GM18861 (cell line): ENCODE data around the gene FGB.

ENCODE experiments used
- ATAC-seq: cut with Tn5 transposase; IDR thresholded peaks from one replicate; pipeline ENCODE4 v1.9.1; 2021; ENCODE audit not compliant: unreplicated experiment

The FGB gene

DNA sequence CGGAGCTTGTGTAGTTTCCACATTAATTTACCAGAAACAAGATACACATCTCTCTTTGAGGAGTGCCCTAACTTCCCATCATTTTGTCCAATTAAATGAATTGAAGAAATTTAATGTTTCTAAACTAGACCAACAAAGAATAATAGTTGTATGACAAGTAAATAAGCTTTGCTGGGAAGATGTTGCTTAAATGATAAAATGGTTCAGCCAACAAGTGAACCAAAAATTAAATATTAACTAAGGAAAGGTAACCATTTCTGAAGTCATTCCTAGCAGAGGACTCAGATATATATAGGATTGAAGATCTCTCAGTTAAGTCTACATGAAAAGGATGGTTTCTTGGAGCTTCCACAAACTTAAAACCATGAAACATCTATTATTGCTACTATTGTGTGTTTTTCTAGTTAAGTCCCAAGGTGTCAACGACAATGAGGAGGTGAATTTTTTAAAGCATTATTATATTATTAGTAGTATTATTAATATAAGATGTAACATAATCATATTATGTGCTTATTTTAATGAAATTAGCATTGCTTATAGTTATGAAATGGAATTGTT lies at the start of gene FGB:
Gene FGB (plus strand): TSS at position 315 of the 558 bp plus-strand sequence. CDS start 8 bp downstream, at position 323.
- ATAC-seq: no peak

DNA sequence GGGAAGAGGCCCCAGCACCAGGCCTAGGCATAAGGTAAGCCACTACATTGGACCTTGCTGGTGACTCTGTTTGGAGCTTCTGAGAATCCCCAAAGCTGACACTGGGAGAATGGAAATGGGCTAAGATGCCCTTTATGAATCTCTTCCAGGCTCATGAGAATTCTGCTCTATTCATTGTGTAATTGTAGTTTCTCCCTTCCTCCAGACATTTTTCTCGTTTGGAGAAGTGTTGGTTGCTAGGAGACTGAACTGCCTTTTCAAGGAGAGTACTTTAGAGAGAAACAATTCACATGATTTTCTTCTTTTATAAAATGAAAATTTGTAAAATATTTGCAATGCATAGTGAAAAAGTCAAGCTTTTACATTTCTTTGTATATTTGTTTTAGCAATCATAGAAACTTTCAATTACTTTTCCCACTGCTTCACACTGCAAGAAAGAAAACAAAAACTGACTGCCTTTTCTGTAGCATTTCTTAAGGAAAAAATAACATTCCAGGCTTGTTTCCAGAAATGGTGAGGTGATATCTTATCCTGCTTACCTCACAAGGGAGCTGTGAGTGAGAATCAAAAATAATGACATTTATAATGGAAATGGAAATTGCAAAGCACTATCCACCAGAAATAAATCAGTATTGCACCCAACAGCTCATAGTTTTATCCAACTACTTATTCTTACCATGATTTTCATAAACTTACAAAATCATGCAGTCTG lies 46.3 kb upstream of the FGB start:
- ATAC-seq: no peak

DNA sequence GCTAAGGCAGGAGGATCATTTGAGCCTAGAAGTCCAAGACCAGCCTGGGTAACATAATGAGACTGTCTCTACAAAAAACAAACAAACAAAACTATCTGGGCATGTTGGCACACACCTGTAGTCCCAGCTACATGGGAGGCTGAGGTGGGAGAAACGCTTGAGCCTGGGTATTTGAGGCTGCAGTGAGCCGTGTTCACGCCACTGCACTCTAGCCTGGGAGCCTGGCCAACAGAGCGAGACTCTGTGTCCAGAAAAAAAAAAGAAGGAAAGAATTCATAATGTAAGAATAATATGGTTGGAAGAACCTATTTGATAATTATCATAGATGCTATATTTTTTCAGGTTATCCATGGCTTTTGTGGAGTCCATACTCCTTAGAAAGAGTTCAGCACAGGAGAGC lies 45.2 kb upstream of the FGB start:
- ATAC-seq: no peak

DNA sequence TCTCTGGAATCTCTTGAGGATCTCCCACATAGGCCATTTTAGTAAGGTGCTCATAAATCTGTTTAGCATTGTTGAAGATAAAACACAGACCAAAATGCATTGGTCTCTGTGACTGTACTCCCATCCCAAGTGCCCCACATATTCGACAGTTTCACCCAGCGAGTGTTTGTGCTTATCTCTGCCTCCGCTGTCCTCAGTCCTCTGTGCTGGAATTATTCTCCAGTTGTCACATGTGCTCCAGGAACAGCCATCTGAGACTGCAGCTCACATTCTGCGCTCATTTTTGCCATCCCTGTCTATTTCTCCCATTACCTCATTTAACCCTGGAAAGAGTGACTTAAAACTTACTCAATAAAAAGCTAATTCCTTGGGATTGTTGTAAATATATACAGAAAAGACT lies 43.6 kb upstream of the FGB start:
- no peak for ATAC-seq

DNA sequence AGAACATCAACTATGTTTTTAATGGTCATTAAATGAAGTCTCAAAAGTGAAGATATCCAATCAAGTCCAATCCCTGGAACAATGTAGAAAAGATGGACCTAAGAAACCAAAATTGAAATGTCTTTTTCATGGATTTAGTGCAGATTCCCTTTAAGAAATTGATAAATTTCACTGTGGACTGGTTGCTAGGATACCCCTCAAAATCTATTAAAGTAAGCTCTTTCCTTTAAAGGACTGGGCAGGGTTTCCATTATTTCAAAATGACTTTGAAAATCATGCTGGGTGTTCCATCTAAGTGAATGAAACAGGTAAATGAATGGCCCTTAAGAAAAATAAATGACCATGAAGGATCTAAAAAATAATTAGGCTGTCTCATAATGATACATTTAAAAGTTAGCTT lies 41.2 kb upstream of the FGB start:
- no peak for ATAC-seq

DNA sequence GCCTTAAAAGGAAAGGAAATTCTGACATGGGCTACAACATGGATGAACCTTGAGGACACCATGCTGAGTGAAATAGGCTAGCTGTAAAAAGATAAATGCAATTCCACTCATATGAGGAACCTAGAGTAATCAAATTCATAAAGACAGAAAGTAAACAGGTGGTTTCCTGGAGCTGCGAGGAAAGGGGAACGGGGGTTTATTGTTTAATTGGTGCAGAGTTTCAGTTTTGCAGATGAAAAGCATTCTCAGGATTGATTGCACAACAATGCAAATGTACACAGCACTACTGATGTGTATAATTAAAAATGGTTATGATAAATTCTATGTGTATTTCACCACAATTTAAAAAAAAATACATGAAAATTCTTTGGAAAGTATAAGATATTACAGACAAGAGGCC lies 36.7 kb upstream of the FGB start:
- ATAC-seq: no peak

DNA sequence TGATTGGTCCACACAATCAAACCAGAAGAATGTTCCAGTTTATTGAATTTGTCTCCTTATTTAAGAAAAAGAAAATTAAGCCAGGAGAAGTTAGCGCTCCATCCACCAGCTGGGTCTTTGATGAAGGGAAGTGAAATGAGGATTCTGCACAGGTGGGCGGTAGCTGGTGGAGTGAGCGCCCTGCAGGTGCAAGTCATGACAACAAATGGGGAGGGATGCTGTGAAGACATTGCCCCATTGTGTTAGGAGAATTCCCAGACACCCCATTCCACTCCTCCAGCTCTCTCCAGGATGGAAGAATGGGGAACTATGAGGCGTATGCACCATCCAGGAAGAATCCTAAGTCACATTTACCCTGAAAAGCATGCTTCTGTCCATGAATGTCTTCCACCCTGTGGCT lies 35.5 kb upstream of the FGB start:
- ATAC-seq: no peak

DNA sequence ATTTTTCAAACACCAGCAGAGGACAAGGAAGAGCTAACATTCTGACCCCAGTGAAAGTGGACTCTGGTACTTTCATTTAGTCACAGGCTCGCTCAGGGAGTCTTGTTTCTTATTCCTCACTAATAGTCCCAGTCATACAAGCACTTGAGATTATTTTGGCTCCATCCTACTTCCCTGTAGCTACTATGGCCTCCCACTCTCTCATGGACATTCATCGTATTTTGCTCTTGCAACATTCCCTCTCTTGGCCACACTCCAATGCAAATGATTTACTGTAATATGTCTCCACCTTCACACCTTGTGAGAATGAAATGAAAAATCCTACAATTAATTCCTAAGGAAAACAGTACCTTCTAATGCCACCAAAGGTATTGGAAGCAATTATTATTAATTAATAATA lies 33.9 kb upstream of the FGB start:
- ATAC-seq: no peak

DNA sequence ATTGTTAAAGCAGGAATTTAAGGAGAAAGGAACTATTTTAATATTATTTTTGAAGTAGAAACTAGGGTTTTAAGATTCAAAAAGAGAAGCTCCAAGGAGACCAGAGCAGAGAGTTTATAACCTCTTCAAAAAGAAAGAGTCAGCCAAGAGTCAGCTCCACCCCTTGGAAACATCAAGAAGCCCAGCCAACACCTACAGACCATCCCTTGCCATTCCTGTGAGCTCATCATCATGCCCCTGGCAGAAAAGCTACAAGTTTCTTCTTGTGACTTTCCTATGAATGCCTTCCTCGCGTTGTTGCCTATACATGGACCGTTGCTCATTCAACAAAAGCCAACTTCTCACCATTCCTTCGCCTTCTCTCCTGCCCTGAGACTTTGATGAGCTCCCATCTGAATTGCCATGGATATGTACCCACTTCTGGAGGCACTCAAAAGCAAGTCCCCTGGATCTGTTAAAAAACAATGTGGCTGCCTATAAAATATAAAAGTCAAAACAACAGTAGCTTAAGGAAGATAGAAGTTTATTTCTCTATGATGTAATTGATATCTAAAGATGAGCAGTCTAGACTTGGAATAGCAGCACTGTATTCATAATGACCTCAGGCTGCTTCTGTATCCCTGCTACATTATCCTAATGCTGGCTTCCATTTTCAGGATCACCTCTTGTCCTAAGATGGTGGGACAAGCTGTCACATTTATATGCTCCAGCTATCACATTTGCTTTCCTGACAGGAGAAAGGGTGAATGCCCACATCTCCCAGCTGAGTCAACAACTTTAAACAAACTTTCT lies 32.9 kb upstream of the FGB start:
- no peak for ATAC-seq

DNA sequence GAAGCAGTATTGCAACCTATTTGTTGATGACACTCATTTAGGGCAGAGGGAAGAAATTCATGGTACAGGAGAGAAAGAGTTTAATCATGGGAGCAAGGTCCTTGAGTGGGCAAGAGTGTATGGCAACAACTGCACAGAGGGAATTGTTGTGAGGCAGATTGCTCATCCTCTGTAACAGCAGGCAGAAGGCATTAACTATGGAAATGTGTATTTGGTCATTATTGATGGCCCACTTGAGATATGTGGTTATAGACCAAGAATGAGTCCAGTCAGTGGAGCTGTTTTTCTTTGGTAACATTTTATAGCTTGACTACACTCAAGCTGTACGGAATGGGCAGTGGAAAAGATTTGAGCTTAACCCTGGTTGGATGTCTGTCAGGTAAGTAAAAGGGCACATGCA lies 28.5 kb upstream of the FGB start:
- ATAC-seq: no peak

DNA sequence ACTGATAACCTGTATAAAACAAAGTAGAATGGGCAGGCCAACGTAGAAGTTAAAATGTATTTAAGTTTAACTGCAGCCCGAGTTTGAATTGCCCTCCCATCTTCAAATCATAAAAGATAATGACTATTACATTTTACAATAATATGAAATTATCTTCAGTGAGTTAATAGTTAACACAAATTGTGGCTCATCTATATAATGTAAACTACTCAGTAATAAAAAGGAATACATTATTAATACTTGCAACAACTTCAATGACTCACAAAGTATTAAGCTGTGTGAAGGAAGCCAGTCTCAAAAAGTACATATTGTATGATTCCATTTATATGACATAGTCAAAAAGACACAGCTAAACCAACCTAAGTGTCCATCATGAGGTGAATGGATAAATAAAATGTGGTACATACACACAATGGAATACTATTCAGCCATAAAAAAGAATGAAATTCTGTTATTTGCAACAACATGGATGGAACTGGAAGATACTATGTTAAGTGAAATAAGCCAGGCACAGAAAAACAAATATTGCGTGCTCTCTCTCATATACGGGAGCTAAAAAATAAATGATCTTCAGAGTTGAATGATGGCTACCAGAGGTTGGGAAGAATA lies 20.4 kb upstream of the FGB start:
- ATAC-seq: no peak

DNA sequence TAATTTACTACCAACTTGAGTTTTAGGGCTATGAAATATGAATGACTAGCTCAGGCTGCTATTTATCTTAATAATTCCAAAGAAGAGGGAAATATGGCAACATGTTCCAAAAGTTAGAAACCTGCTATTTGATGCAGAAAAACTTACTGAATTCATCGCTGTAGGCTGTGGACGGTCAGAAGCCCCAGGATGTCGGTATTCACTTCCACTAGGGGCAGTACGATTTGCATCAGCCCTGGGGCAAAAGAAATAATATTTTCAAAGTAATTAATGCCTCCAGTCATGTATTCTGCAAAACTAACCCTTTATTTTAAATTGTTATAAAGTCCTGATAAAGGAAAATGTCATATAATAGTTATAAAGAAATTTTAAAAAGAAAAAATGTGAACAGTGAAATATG lies 17.1 kb upstream of the FGB start:
- no peak for ATAC-seq

DNA sequence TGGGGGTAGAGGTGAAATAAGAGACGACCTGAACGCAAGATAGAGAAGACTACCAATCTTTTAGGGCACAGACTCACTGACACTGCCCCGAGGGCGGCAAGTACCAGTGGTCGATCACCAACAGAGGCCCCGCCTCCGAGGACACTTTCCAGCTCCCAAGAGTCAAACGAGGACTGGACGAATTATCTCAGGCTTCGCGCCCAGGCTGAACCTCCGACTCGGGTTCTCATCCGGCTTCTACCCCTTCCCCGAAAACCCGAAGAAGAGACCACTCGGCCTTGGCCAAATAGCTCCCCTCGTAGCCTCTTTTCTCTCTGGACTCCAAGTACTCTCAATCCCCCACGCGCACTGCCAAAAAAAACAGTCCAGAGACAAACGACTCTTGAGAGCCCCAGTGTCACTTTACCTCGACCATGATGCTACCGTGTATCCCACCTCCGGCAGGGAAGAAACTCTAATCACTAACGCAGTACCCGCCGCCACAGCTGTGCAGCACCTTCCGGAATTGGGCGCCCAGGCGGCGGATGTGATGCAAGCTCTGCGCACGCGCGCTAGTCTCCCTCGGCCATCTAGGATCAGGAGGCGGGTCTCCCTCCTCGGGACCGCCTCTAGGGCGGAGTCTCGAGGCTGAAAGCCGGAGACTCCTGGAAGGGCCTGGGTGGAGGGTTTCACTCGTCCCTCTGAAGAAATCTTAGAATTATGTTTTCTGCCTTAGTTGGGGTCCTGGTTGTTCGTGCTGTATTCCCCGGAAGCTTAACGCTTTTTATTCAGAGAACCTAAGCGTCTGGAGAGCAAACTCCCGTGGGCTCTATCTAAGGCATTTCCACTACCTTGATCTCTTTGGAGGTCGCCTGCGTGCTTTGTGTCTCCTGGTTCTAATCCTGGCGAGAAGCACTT lies 12.7 kb upstream of the FGB start, which contains the start of gene PLRG1:
Gene PLRG1 (minus strand): TSS at position 507 of the 897 bp plus-strand sequence. CDS start 92 bp downstream, at position 415.
- ATAC-seq: peak; percentile 97

DNA sequence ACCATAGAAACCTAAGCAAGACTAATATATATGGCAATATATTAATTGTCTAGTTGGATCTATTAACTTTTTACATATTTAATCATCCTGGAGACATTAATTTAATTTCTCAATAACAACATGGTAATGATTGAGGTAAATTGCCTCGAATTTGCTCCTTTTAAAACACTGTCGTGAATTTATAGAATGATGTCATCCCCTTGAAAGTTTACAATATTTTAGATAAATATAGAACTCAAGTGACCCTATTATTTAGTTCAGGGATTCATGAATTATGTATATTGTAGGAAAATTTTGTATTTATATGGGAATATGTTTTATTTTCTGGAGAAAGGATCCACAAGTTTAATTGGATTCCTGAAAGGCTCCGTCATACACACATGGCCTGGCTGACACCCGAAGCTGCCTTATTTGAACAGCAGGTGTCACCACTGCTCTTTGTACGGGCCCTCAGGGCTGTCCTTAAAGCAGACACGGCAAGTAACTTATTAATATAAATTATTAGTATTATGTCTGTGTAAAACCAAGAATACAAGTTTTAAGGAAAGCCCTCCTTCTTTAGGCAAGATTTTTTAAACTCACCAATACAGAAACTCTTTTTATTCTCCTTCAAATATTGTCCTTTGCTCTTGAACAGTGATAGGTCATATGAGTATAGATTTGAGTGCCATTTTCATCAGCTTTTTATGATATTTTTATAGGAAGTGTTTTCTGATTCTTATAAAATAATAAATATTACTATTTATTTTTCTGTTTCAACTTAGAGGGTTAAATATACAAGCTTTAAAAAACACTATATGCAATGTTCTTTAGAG lies 10.7 kb upstream of the FGB start:
- ATAC-seq: peak; percentile 47

DNA sequence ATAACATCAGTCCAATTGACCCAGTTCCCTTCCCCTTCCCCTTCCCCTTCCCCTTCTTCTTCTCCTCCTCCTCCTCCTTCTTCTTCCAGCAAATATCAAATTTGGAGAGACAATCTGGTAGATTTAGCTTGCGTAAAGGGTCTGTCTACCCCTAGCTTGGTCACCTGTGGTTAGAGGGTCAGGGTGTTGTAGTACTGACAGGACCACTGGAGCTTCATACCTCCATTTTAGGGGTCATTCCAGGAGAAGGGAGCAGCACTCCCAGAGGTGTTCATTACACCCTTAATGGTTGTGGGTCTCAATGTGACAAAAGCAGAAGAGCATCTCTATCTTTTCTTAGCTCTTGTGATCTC lies 3.7 kb upstream of the FGB start:
- ATAC-seq: no peak

DNA sequence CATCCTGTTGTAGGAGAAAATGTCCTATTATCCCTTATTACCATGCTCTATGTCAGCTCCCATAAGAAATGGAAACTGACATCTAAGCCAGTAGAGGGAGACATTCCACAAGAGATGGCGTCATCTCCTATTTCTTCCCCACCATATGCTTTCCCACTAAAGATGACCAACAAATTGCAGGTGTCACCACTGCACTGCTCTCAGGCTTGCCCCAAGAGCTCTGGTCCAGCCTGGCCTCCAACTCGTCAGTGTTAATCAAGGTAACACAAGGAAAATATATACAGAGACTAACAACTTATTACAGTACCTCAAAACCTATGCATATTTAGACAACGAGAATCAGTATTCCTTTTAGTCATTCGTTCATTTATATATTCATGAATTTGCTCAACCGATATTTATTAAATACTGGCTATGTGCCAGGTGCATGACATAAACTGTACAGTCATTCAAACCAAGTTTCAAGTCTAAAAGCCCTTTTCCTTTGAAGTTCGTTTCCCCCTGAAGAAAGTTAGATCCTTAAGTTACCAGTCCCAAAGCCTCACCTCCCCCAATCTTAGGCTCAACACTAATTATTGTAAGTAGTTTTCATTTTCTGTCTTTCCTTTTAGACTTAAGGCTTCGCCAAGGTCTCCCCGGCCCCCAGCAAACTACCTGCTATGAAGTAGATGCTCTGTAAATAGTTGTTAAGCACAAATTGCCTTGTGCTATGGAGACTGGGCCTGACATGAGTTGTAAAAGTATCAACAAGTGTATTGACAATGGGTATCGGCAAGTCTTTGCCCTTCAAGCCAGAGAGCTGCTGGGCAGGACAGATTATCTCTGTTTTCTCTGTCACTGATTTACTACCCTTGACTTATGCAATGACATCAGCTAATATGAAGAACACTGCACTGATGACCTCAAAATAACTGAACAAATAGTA lies 3.1 kb upstream of the FGB start:
- peak; percentile 84 for ATAC-seq

DNA sequence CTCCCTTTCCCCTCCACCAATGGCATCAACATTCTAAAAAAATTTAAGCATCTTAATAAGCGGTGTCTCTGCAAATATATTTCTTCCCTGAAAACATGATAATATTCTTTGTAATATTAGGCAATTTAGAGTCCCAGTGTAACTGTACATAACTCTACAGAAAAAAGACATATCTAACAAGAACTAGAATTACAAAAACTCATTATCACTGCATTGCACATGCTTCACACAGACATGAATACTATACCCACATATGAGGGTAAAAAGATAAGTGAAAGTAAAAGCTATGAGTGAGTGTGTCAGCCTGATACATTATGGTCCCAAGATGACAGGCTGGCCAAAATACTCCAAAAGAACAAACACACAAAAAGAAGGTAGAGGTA lies 2.4 kb upstream of the FGB start:
- no peak for ATAC-seq

DNA sequence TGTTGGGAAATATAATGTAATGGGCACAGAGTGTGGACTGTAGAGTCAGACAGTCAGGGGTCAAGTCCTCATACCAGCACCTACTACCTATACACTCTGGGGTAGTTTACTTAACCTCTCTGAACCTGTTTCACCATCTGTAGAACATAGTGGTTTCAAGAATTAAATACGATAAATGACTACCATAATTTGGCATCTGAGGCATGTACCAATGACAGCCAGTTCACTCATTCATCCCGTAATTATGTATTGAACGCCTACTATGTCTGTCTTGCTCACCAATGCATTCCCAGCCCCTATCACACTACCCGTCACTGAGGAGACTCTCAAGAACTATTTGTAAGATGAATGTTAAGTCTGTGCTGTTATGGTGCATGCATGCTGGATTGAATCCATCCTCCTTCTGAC lies 2.0 kb upstream of the FGB start:
- no peak for ATAC-seq

DNA sequence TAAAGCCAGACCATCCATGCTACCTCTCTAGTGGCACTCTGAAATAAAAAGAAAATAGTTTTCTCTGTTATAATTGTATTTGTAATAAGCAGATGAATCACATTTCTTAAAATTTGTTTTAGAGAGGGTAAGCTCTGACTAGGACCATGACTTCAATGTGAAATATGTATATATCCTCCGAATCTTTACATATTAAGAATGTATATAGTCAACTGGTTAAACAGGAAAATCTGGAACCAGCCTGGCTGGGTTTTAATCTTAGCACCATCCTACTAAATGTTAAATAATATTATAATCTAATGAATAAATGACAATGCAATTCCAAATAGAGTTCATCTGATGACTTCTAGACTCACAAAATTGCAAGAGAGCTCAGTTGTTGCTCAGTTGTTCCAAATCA lies 1.5 kb downstream of the FGB start:
- no peak for ATAC-seq
